DMS 273 (cell line): ENCODE results near the gene GATA5.

ENCODE experiments used
- DNase-seq: peaks from one replicate; lab custom pipeline; 2025; ENCODE audit not compliant: unreplicated experiment; lab: John Stamatoyannopoulos, UW

Gene GATA5

DNA sequence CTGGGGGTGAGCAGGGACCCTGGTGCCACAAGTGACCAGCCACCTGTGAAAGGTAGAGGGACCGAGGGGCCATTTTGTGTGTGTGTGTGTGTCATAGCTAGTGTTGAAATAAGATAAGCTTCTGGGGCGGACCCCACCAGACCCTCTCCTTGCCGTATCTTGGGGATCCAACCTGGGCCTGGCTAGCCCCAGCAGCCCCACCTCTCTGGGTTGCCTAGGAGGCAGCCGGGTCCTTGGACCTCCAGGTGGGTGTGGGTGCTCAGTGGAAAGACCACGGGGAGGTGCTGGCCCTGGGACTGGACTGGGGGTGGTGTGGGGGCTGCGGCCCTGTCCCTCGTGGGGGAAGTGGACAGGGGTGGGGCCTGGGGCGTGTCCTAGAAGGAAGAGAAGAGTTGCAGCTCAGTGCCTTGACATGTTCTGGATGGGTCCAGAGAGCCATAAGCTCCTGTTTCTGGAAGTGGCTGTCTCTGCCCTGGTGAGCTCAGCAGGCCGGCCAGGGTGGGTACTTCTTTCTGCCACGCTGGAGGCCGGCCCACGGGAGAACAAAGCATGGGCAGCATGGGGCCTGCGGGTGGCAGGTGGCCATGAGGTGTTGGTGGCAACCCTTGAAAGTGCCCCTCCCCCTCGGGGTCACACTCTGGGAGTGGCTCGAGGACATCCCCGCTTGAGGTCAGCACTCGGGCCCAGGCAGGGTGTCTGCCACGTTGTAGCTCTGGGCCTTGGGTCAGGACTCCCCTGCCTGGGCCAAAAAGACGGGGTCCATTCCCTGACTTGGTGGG, 56.9 kb downstream of the GATA5 start:
- DNase-seq: no peak

- DNase-seq: no peak
These were observed 57.6 kb downstream of the GATA5 start for GRCh38 chr20:62417981-62418708.

DNA sequence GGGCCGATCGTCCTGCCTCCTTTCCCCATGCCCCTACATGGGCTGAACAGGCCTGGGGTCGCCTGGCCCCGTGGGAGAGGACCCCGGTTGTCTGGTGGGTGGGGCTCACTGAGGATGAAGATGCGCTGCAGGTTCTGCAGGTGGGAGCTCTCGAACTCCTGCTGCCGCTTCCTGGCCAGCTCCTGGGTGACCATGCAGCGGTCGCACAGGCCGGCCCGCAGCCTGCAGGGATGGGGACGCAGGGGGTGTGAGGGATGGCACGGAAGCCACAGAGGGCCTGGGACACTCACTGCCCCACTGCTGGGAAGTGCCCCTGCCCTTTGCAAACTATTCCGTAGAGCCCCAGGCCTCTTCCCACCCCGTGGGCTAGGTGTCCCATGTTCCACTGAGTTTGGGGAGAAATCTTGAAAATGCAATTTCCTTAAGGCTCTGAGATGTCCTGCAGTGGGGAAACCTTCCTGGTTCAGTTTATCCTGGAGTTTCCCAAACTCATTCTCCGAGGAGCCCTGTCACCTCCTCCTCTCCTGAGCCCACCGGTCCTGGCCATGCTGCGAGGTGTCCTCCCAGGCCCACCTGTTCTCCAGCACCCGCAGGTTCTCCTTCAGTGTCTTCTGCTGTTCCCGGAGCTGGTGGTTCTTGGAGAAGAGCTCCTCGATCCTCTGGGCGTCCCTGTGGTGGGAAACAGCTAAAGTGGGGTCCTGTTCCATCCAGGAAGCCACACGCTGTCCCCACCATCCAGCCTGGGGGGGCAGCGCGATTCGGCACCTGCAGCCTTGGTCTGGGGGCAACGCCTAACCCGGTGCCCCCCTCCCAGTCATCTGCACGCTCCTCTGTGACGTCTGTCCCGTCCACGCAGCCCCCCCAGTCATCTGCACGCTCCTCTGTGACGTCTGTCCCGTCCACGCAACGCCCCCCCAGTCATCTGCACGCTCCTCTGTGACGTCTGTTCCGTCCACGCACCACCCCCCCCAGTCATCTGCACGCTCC, 58.9 kb downstream of the GATA5 start:
- no peak for DNase-seq

- no peak for DNase-seq
These were observed 60.3 kb downstream of the GATA5 start for GRCh38 chr20:62415354-62416111.

DNA sequence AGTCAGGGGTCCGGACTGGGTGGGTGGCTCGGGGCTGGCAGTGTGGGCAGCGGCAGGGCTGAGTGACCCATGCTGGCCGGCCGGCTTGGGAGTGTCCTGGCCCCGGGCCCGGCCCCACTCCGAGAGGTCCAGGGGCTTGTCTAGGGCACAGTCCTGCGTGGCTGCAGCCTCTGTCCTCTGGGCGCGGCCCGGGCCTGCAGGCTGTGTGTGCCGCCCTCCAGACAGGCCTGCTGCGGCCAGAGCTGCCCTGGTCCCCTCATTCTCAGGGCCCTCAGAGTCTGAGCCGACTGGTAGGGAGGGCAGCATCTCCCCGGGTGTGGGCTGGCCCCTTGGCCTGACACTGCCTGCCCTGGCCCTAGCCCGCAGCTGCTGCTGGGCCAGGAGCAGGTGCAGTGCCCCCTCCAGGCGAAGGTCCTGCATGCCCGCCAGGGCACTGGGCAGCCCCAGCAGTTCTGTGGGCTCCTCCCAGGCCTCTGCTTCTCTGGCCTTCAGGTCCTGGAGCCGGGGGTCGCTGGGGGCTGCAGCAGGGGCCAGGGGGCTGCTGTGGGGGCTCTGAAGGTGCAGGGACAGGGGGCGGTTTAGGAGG, 61.8 kb downstream of the GATA5 start:
- peak; percentile 50 for DNase-seq
